ENCODE measurements around the gene ISG20. TPM values are rescaled to one million over a fixed set of nuclear protein-coding genes. Genes with fewer than 3 reads are reported as not detected.
A peak's percentile ranks its signal among the peaks of the same experiment; 100 is the strongest.

Gene ISG20
- total RNA-seq (2014; rRNA removed; shearing (Covaris generic)) = not detected in 2 replicates
- 0.93 and 1.4 TPM in 2 replicates for polyA plus RNA-seq (2016; fragmentation: Nextera tagmentation; extraction: Ambion mirVana)

- TF ChIP-seq EZH2 (IDR thresholded peaks at IDR 0.05; ENCODE audit: insufficient read depth, poor library complexity, severe bottlenecking) (no peak), EZH2phosphoT487 (IDR thresholded peaks at IDR 0.05; ENCODE audit: insufficient read depth, low read depth) (no peak)
- Histone ChIP-seq H2AFZ (peak within 1 kb of the TSS; percentile 44), H4K20me1 (ENCODE audit: insufficient read depth) (no peaks in the 10 kb centered on the region), H3K36me3 (ENCODE audit: low read depth) (no peaks in the 10 kb centered on the region; the same call in 1 of the 2 replicates), H3K4me2 (ENCODE audit: unreplicated experiment) (peak within 1 kb of the TSS; percentile 64), H3K4me3 (peak within 1 kb of the TSS; percentile 66), H3K27ac (peak within 1 kb of the TSS; percentile 96), H3K4me1 (ENCODE audit: insufficient read depth) (peaks cover 8% of the 10 kb centered on the region), H3K9ac (peak within 1 kb of the TSS; percentile 83), H3F3A (ENCODE audit: insufficient read depth) (peaks cover 42% of the 10 kb centered on the region), H3K9me3 (ENCODE audit: low read depth) (no peaks in the 10 kb centered on the region), H3K27me3 (replicated peaks; ENCODE audit: insufficient read depth) (no peaks in the 10 kb centered on the region), H3K79me2 (ENCODE audit: insufficient read depth) (no peaks in the 10 kb centered on the region), H3K9me2 (ENCODE audit: insufficient read depth) (no peaks in the 10 kb centered on the region)
- in situ Hi-C loops (cut with MboI) = no loop called here
- DNase-seq = peak; percentile 97
- WGBS, 2 experiments (ENCODE audit: low coverage in 1 of 2, low lambda C conversion rate in 2 of 2, missing lambda C conversion rate in 2 of 2) = 6% methylated on average over 26 to 27 of the region's 27 CpGs
These were observed at the start of gene ISG20 for GRCh38 chr15:88638626-88639372. Gene ISG20 (plus strand): TSS chr15:88639016. CDS start chr15:88639367, 351 bp downstream.

- H3F3A ChIP-seq (ENCODE audit: insufficient read depth) = no peaks in the 10 kb centered on the region
These were observed 48.1 kb upstream of the ISG20 start for GRCh38 chr15:88590759-88591158.

GRCh38 chr15:88591384-88591783 lies 47.4 kb upstream of the ISG20 start:
- Histone ChIP-seq H3K9me2 (ENCODE audit: insufficient read depth) (no peaks in the 10 kb centered on the region), H3K9me3 (ENCODE audit: low read depth) (no peaks in the 10 kb centered on the region), H3K27me3 (replicated peaks; ENCODE audit: insufficient read depth) (no peaks in the 10 kb centered on the region), H3K4me3 (no peak overlapping the region), H3K79me2 (ENCODE audit: insufficient read depth) (no peaks in the 10 kb centered on the region), H3F3A (ENCODE audit: insufficient read depth) (no peaks in the 10 kb centered on the region), H3K4me2 (ENCODE audit: unreplicated experiment) (no peak overlapping the region), H3K9ac (no peak overlapping the region), H4K20me1 (ENCODE audit: insufficient read depth) (no peaks in the 10 kb centered on the region), H3K4me1 (ENCODE audit: insufficient read depth) (no peaks in the 10 kb centered on the region), H3K36me3 (ENCODE audit: low read depth) (no peaks in the 10 kb centered on the region), H3K27ac (no peak overlapping the region), H2AFZ (no peak overlapping the region)
- in situ Hi-C loops (cut with MboI) = no loop called here
- no peak for TF ChIP-seq EZH2 (IDR thresholded peaks at IDR 0.05; ENCODE audit: insufficient read depth, poor library complexity, severe bottlenecking)
- TF ChIP-seq EZH2phosphoT487 (IDR thresholded peaks at IDR 0.05; ENCODE audit: insufficient read depth, low read depth) = no peak
- DNase-seq = no peak

More at GRCh38 chr15:88590759-88591158, 48.1 kb upstream of the ISG20 start:
- in situ Hi-C loops (cut with MboI) = no loop called here
- Histone ChIP-seq H3K9me2 (ENCODE audit: insufficient read depth) (no peaks in the 10 kb centered on the region), H3K27me3 (replicated peaks; ENCODE audit: insufficient read depth) (no peaks in the 10 kb centered on the region), H3K9ac (no peak overlapping the region), H3K27ac (no peak overlapping the region), H3K4me1 (ENCODE audit: insufficient read depth) (no peaks in the 10 kb centered on the region), H3K4me3 (no peak overlapping the region), H3K9me3 (ENCODE audit: low read depth) (no peaks in the 10 kb centered on the region), H3K79me2 (ENCODE audit: insufficient read depth) (no peaks in the 10 kb centered on the region), H4K20me1 (ENCODE audit: insufficient read depth) (no peaks in the 10 kb centered on the region), H2AFZ (no peak overlapping the region), H3K4me2 (ENCODE audit: unreplicated experiment) (no peak overlapping the region), H3K36me3 (ENCODE audit: low read depth) (no peaks in the 10 kb centered on the region)
- TF ChIP-seq EZH2 (IDR thresholded peaks at IDR 0.05; ENCODE audit: insufficient read depth, poor library complexity, severe bottlenecking) (no peak), EZH2phosphoT487 (IDR thresholded peaks at IDR 0.05; ENCODE audit: insufficient read depth, low read depth) (no peak)
- DNase-seq = no peak
- WGBS, 2 experiments (ENCODE audit: low coverage in 1 of 2, low lambda C conversion rate in 2 of 2, missing lambda C conversion rate in 2 of 2) = 48 to 50% methylated on average over 6 of the region's 6 CpGs

DNA sequence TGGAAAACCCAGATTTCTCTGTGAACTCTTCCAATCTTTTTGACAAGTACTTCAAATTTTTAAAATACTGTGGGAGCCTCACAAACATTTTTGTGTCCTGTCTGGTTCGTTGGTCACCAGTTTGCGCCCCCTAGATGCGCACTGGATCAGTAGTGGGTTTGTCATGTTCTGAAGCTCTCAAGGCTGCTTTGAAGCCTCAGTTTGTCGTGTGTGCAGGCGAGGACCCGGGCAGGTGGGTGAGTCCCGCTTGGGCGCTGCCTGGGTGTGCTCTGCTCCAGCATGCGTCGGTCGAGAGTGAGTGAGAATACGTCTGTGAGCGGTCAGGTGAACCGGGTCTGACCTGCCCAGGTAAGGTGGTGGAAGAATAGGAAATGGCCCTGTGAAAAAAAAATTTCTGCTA lies 34.9 kb upstream of the ISG20 start:
- no peaks in the 10 kb centered on the region for H3K79me2 ChIP-seq (ENCODE audit: insufficient read depth)
- H3K9me3 ChIP-seq (ENCODE audit: low read depth) = no peaks in the 10 kb centered on the region
- no peak overlapping the region for H3K4me2 ChIP-seq (ENCODE audit: unreplicated experiment)
- H3K4me1 ChIP-seq (ENCODE audit: insufficient read depth) = no peaks in the 10 kb centered on the region
- no peak overlapping the region for H3K9ac ChIP-seq
- no peak overlapping the region for H3K4me3 ChIP-seq
- no peaks in the 10 kb centered on the region for H4K20me1 ChIP-seq (ENCODE audit: insufficient read depth)
- no peak overlapping the region for H3K27ac ChIP-seq
- TF ChIP-seq EZH2 (IDR thresholded peaks at IDR 0.05; ENCODE audit: insufficient read depth, poor library complexity, severe bottlenecking) (no peak), EZH2phosphoT487 (IDR thresholded peaks at IDR 0.05; ENCODE audit: insufficient read depth, low read depth) (no peak)
- no peak for DNase-seq
- no peaks in the 10 kb centered on the region for H3K36me3 ChIP-seq (ENCODE audit: low read depth)
- no peaks in the 10 kb centered on the region for H3F3A ChIP-seq (ENCODE audit: insufficient read depth)
- peaks cover 45% of the 10 kb centered on the region for H3K27me3 ChIP-seq (replicated peaks; ENCODE audit: insufficient read depth)
- in situ Hi-C loops (cut with MboI) = no loop called here
- H3K9me2 ChIP-seq (ENCODE audit: insufficient read depth) = no peaks in the 10 kb centered on the region
- H2AFZ ChIP-seq = no peak overlapping the region
- 5% methylated on average over 13 to 14 of the region's 14 CpGs for WGBS, 2 experiments (ENCODE audit: low coverage in 1 of 2, low lambda C conversion rate in 2 of 2, missing lambda C conversion rate in 2 of 2)

All from GM23248 (cell line).